ENCODE results near the gene DLG2.
"Not testable (repeated sequence)": the region's sequence is repeated elsewhere in the genome, so short reads cannot be mapped to it uniquely, and the experiment has no call there.

The DLG2 gene

GRCh38 chr11:84833488-84834088 is 793.6 kb downstream of the DLG2 start:
- no peak for DNase-seq (ENCODE audit: low read depth)

- DNase-seq (ENCODE audit: low read depth) = no peak
Observed at GRCh38 chr11:84830372-84830771, 796.8 kb downstream of the DLG2 start.

DNA sequence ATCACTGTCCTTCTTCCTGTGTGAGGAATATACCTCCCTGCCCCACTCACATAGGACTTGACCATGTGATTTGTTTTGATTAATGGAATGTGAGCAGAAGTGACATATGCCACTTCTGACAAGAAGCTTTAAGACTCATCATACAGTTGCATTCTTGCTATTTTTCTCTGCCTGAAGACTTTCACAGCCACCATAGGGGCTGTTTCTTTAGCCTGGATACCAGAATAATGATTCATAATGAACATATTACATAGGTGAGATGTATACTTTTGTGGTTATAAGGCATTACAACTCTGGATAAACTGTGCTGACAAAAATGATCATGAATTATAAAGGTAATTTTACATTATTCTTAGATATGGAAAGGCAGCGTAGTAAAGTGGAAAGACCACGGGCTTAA is 798.0 kb downstream of the DLG2 start:
- DNase-seq (ENCODE audit: low read depth) = no peak

GRCh38 chr11:84828616-84829015 is 798.5 kb downstream of the DLG2 start:
- DNase-seq (ENCODE audit: low read depth) = no peak

DNA sequence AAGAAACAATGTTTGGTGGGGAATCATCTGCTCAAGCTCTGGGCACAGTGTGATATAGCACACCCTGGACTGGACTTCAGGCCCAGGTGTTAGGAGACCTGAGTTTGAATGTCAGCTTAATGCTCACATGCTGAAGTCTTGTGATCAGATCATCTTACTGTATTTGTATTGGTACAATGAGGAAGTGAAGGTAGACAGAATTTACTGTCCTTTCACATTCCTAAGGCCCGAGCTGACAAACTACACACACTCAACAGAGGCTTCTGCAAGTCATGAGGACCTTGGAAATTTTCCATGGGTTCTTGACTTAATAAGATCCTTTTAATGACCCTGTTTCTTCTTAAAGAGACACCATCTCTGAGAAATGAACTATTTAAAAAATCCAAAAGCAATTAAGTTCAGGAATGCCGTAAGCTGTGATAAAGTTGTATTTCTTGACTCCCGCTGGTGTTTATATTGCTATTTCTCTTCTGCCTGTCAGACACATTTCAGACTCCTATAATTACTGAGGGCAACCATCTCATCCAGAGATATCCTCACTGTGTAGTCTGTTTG is 802.0 kb downstream of the DLG2 start:
- DNase-seq (ENCODE audit: low read depth) = no peak

DNA sequence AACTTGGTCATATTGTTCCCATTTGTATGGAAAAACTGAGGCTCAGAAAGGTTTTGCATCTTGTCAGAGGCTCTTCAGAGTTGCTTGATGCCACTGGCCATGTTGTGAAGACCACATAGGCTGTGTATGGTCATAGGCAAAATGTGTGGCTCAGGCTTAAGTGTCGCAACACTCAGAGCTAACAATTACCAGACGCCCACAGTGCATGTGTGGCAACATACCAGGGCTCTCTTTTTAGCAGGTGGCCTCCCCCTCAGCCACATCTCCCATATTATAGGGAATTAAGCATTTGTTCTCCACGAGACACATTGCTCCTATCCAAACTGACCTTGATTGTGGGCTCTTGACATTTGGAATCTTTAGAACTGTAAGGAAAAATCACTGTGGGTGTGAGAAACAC is 802.5 kb downstream of the DLG2 start:
- peak; percentile 0 for DNase-seq (ENCODE audit: low read depth)

- DNase-seq (ENCODE audit: low read depth) = no peak
Observed at GRCh38 chr11:84819537-84819936, 807.6 kb downstream of the DLG2 start.

DNA sequence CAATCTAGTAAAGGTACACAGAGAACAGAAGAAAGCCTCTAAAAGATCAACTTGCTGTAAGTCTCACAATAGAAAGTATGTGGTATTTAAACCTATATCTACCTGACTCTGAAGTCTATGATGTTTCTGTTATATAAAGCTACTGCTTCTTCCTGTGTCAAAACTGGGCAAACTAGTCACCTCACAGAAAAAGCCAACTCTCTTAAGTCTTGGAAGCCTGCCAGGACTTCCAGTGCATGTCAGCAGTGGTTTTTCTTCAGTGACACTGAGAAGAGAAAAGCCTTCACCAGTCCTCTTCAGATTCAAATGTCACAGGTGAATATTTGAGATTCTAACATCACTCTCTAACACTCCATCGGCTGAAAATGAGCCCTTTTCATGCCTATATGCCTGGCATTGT is 808.0 kb downstream of the DLG2 start:
- DNase-seq (ENCODE audit: low read depth) = no peak

DNA sequence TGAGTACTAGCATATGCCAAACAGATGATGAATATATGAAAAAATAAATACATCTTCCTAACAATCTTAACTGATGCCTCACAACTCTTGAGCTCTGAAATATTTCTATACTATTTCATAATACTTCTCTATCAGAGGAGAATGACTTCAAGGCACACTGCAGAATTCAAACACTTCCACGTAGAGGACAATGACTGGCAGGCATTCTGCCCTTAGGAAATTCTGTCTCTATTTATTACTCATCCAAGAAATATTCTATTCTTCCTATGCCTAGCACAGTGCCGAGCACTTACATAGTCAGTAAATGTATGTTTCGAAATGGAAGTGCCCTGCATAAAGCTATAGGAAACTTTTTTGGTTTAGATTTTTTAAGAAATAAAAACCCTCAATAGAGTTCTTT is 809.1 kb downstream of the DLG2 start:
- DNase-seq (ENCODE audit: low read depth) = no peak

DNA sequence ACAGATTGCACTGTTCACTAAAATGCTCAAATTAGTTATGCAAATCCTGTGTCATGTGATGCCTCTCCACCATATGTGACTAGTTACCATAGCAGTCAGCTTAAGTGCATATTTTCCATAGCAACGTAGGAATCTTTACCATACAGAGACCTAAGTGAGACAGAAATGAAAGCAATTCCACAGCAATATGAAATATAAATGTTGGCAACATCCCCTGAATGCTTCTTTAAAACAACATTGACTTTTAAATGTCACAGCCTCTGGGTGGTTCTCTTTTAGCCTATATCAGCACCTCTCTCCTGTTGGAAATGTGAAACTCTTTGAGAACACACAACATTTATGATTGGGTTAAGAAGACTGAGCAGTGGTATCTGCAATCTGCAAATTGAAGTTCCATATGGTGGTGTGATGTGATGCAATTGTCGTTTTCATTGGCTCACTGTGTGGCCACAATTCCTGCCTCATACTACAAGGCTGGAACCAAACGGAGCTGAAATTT is 814.6 kb downstream of the DLG2 start:
- no peak for DNase-seq (ENCODE audit: low read depth)

DNA sequence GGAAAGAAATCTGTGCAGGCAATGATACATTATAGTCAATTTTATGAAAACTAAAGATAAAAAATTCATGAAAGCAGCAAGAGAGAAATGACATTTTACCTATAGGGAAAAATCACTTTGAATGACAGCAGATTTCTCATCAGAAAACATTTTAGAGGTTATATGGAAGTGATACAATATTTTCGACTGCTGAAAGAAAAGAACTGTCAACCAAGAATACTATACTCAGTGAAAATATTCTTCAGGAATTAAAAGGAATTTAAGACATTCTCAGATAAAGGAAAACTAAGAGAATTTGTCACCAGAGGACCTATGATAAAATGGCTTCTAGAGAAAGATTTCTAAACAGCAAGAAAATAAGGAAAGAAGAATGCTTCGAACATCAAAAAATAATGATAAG is 820.8 kb downstream of the DLG2 start:
- DNase-seq (ENCODE audit: low read depth) = no peak

GRCh38 chr11:84804041-84804440 is 823.1 kb downstream of the DLG2 start:
- DNase-seq (ENCODE audit: low read depth) = no peak

GRCh38 chr11:84800755-84801346 is 826.3 kb downstream of the DLG2 start:
- DNase-seq (ENCODE audit: low read depth) = no peak

- DNase-seq (ENCODE audit: low read depth) = no peak
Observed at GRCh38 chr11:84799112-84799511, 828.0 kb downstream of the DLG2 start.

GRCh38 chr11:84795698-84796097 is 831.4 kb downstream of the DLG2 start:
- DNase-seq (ENCODE audit: low read depth) = no peak

- DNase-seq (ENCODE audit: low read depth) = no peak
Observed at GRCh38 chr11:84794663-84795443, 832.3 kb downstream of the DLG2 start.

- DNase-seq (ENCODE audit: low read depth) = no peak
Observed at GRCh38 chr11:84793318-84793717, 833.8 kb downstream of the DLG2 start.

DNA sequence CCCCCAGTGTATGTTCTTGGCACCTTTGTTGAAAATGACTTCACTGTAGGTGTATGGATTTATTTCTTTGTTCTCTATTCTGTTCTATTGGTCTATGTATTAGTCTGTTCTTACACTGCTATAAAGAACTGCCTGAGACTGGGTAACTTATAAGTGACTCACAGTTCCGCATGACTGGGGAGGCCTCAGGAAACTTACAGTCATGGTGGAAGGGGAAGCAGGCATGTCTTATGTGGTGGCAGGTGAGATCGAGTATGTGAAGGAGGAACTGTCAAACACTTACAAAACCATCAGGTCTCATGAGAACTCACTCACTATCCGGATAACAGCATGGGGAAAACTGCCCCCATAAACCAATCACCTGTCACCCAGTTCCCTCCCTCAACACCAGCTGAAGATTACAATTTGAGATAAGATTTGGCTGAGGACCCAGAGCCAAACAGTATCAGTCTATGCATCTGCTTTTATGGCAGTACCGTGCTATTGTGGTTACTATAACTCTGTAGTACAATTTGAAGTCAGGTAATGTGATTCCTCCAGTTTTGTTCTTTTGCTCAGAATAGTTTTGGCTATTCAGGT is 836.2 kb downstream of the DLG2 start:
- no peak for DNase-seq (ENCODE audit: low read depth)

GRCh38 chr11:84788220-84788619 is 838.9 kb downstream of the DLG2 start:
- no peak for DNase-seq (ENCODE audit: low read depth)

DNA sequence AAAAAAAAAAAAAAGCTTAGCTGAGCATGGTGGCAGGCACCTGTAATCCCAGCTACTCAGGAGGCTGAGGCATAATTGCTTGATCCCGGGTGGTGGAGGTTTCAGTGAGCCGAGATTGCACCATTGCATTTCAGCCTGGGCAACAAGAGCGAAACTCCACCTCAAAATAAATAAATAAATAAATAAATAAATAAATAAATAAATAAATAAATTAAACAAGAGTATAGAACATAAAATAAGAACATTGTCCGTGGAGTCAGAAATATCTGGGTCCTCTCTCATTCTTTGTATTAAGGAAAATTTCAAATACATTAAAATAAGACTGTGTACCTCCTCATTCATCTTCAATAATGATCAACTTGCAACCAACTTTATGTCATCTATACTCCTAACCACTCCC is 843.0 kb downstream of the DLG2 start:
- DNase-seq (ENCODE audit: low read depth) = not testable (repeated sequence)

DNA sequence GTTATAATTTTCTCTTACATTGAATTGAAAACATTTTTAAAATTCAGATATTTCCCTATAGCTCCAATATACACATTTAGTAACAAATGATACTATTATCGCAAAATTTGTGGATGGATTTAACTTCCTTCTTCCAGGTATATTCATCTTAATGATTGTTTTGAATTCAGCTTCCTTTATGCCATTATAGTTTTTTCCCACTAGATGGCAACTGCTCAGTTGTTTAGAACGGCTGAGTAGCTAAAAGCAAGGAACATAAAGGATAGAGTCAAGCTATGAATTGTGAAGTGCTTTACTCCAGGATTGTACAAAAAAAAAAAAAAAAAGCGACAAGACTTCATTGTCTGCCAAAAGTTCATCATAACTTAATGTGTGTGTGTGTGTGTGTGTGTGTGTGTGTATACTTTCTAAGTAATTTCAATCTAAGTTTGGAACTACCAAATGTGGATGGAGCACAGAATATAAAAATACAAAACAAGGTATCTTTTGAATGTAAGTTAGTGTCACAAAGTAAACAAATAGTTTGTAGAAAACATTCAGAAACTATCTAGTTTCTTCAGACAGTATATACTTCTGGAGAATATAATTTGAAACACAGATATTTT is 846.4 kb downstream of the DLG2 start:
- peak; percentile 2 for DNase-seq (ENCODE audit: low read depth)

DNA sequence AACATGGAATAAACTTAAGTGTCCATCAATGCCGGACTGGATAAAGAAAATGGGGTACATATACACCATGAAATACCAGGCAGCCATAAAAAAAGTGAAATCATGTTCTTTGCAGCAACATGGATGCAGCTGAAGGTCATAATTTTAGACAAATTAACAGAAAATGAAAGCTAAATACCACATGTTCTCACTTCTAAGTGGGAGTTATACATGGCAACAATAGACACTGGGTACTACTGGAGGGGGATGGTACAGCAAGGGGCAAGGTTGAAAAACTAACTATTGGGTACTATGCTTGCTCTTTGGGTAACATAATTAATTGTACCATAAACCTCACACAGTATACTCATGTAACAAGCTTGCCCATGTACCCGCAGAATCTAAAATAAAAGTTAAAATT is 851.6 kb downstream of the DLG2 start:
- DNase-seq (ENCODE audit: low read depth) = no peak
